Measurements from ENCODE around the gene ITSN1.

The ITSN1 gene

GRCh38 chr21:33855190-33855589, 212.9 kb downstream of the ITSN1 start:
- TF ChIP-seq CTCF (IDR thresholded peaks at IDR 0.05; ENCODE audit: borderline replicate concordance, control extremely low read depth, extremely low read depth, insufficient read depth, missing control alignments): peak; percentile 5

GRCh38 chr21:33856893-33857527, 214.7 kb downstream of the ITSN1 start:
- in situ Hi-C loops (cut with MboI; ENCODE audit: low sequenced_read_pairs, unreplicated experiment): no loop called here
- no peak for DNase-seq (ENCODE audit: low spot score)
- no peak for TF ChIP-seq CTCF (IDR thresholded peaks at IDR 0.05; ENCODE audit: borderline replicate concordance, control extremely low read depth, extremely low read depth, insufficient read depth, missing control alignments)

More at GRCh38 chr21:33855190-33855589, 212.9 kb downstream of the ITSN1 start:
- in situ Hi-C loops (cut with MboI; ENCODE audit: low sequenced_read_pairs, unreplicated experiment): no loop called here
- no peak for DNase-seq (ENCODE audit: low spot score)

- TF ChIP-seq CTCF (IDR thresholded peaks at IDR 0.05; ENCODE audit: borderline replicate concordance, control extremely low read depth, extremely low read depth, insufficient read depth, missing control alignments): no peak
- DNase-seq (ENCODE audit: low spot score): no peak
- in situ Hi-C loops (cut with MboI; ENCODE audit: low sequenced_read_pairs, unreplicated experiment): no loop called here
These were observed 215.8 kb downstream of the ITSN1 start for GRCh38 chr21:33857846-33858666.

DNA sequence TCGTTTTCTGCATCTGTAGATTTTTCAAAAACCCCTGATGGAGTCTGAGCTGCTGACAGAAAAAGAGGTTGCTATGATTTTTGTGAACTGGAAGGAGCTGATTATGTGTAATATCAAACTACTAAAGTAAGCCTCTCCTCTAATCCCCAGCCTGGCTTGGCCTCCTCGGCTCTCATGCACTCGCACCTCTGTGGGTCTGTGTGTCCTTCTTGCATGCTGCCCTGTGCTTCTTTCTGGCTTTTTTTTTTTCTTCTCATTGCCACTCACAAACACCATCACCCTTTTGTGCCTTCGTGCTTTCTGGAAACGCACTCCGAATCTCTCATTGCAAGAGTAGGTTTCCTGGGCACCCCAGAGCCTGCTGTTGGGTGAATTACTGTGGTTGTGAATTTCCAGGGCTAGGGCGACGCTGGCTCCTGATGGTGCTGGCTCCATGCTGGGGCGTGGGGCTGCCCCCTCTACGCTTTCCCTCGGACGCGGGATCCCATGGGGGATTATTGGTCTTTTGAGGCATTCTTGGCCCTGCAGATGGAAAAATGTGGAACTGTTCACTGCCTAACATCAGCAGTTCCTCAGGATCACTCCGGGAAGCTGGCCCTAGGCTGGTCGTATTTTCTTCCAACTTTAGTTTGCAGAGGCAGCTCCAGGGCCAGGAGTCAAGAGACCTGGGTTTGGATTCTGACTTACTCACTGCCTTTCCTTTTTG, 216.5 kb downstream of the ITSN1 start:
- TF ChIP-seq CTCF (IDR thresholded peaks at IDR 0.05; ENCODE audit: borderline replicate concordance, control extremely low read depth, extremely low read depth, insufficient read depth, missing control alignments): no peak
- no peak for DNase-seq (ENCODE audit: low spot score)
- in situ Hi-C loops (cut with MboI; ENCODE audit: low sequenced_read_pairs, unreplicated experiment): no loop called here

DNA sequence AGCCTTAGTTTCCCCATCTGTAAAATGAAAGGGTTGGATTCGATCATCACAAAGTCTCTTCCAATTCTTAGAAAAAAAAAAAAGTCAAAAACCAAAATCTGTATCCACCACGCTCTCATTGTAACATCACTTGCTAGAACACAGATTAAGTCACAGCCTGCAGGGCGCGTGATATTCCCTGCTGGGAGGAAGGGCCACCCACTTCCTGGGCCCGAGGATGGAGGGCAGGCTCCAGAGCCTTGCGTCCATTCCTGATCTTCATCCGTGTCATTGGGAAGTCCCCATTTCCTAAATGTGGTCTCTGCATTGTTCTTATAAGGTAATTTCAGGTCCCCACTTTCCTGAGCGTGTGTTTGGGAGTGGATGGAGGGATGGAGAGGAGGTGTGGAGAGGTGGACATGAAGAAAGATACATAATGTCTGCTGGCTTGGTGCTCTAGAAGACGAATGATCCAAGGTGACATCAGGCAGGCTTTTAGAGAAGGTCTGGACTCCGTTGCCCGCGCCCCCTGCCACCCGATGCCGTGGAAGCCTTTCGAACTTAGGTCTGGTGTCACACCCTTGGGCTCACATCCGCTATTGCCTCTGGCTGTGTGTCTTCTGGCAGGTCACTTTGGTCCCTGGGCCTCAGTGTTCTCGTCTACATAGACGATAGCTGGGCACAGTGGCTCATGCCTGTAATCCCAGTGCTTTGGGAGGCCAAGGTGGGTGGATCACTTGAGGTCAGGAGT, 217.2 kb downstream of the ITSN1 start:
- no peak for TF ChIP-seq CTCF (IDR thresholded peaks at IDR 0.05; ENCODE audit: borderline replicate concordance, control extremely low read depth, extremely low read depth, insufficient read depth, missing control alignments)
- no peak for DNase-seq (ENCODE audit: low spot score)
- in situ Hi-C loops (cut with MboI; ENCODE audit: low sequenced_read_pairs, unreplicated experiment): no loop called here

DNA sequence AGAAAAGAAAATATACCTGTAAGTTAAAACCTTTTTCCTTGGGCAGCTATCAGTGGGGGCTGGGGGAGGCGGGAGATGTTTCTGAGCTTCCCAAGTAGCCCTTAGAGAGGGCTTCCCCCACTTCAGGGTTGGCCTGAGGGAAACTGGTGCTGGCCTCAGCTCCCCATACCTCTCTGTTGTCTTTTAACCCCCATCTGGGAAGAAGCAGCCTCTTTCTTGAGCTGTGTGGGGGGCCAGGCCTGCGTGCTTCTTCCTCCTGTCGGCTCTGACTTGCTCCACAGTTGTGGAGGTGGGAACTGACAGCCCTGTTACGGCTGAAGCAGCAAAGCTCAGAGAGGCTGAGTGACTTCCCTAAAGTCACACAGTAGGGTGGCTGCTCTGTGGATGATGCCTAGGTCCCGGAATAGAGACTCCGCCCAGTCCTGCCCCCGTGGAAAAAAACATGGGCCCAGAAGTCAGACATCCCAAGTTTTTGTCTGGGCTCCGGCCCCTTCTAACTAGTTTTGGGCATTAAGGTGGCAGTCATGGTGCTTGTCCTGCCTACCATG, 218.1 kb downstream of the ITSN1 start:
- TF ChIP-seq CTCF (IDR thresholded peaks at IDR 0.05; ENCODE audit: borderline replicate concordance, control extremely low read depth, extremely low read depth, insufficient read depth, missing control alignments): no peak
- in situ Hi-C loops (cut with MboI; ENCODE audit: low sequenced_read_pairs, unreplicated experiment): no loop called here

More for the DNA sequence above, 218.1 kb downstream of the ITSN1 start:
- DNase-seq (ENCODE audit: low spot score): no peak

Measured in GM13976 (cell line).